Muscle layer of colon (tissue), 2 donors: ENCODE measurements around the gene EIF4G2.
A peak's percentile ranks its signal among the peaks of the same experiment; 100 is the strongest.

Experiments
- H3K27ac ChIP-seq: one replicate; pipeline ENCODE4 v1.7.0; 2013; ENCODE audit warnings: low read depth, mild to moderate bottlenecking, low read length, moderate library complexity
- H3K27me3 ChIP-seq, 2 donors: one replicate each; pipeline ENCODE4 v1.7.0; 2013; ENCODE audit warnings: low read length in 2 of 2, mild to moderate bottlenecking in 2 of 2; ENCODE audit not compliant: insufficient read depth in 2 of 2, control insufficient read depth in 1 of 2
- H3K36me3 ChIP-seq: one replicate; pipeline ENCODE4 v1.7.0; 2013; ENCODE audit warnings: mild to moderate bottlenecking, low read length; ENCODE audit not compliant: insufficient read depth
- H3K4me1 ChIP-seq: one replicate; pipeline ENCODE4 v1.7.0; 2013; ENCODE audit warnings: mild to moderate bottlenecking, low read length; ENCODE audit not compliant: insufficient read depth
- H3K4me3 ChIP-seq, 2 donors: one replicate each; pipeline ENCODE4 v1.7.0; 2013; ENCODE audit warnings: low read length in 2 of 2, low read depth in 1 of 2, mild to moderate bottlenecking in 1 of 2, moderate library complexity in 1 of 2
- H3K9ac ChIP-seq: one replicate; pipeline ENCODE4 v1.7.0; 2013; ENCODE audit warnings: low read length
- H3K9me3 ChIP-seq: one replicate; pipeline ENCODE4 v1.7.0; 2013; ENCODE audit warnings: mild to moderate bottlenecking, low read length
- donor health status: abdominal sarcoma.
- donor health status: Adenocarcinoma of cecum.

Gene EIF4G2

GRCh38 chr11:10786451-10786850 lies 22.3 kb downstream of the EIF4G2 start:
- Histone ChIP-seq H3K27me3 (no peaks in the 10 kb centered on the region), H3K9me3 (no peaks in the 10 kb centered on the region), H3K36me3 (no peaks in the 10 kb centered on the region), H3K9ac (no peak overlapping the region), H3K4me3 (no peak overlapping the region), H3K27ac (no peak overlapping the region), H3K4me1 (no peaks in the 10 kb centered on the region)

- H3K9me3 ChIP-seq, result no peaks in the 10 kb centered on the region
- no peak overlapping the region for H3K27ac ChIP-seq
- no peaks in the 10 kb centered on the region for H3K4me1 ChIP-seq
- no peaks in the 10 kb centered on the region for H3K27me3 ChIP-seq
- no peak overlapping the region for H3K4me3 ChIP-seq
- no peak overlapping the region for H3K9ac ChIP-seq
- no peaks in the 10 kb centered on the region for H3K36me3 ChIP-seq
Observed at GRCh38 chr11:10785146-10785474, 23.6 kb downstream of the EIF4G2 start.

GRCh38 chr11:10784232-10785145 lies 24.2 kb downstream of the EIF4G2 start:
- no peaks in the 10 kb centered on the region for H3K27me3 ChIP-seq

GRCh38 chr11:10780040-10780439 lies 28.7 kb downstream of the EIF4G2 start:
- Histone ChIP-seq H3K4me1 (no peaks in the 10 kb centered on the region), H3K27ac (no peak overlapping the region)

More at GRCh38 chr11:10784232-10785145, 24.2 kb downstream of the EIF4G2 start:
- Histone ChIP-seq H3K36me3 (no peaks in the 10 kb centered on the region), H3K4me3 (no peak overlapping the region), H3K4me1 (no peaks in the 10 kb centered on the region), H3K27ac (no peak overlapping the region), H3K9me3 (no peaks in the 10 kb centered on the region), H3K9ac (no peak overlapping the region)

GRCh38 chr11:10779086-10779485 lies 29.6 kb downstream of the EIF4G2 start:
- H3K36me3 ChIP-seq, result peaks cover 32% of the 10 kb centered on the region

More at GRCh38 chr11:10780040-10780439, 28.7 kb downstream of the EIF4G2 start:
- Histone ChIP-seq H3K36me3 (peaks cover 23% of the 10 kb centered on the region), H3K4me3 (no peak overlapping the region), H3K9ac (no peak overlapping the region), H3K9me3 (no peaks in the 10 kb centered on the region), H3K27me3 (no peaks in the 10 kb centered on the region)

GRCh38 chr11:10778217-10778970 lies 30.3 kb downstream of the EIF4G2 start:
- H3K36me3 ChIP-seq, result peaks cover 38% of the 10 kb centered on the region
- no peaks in the 10 kb centered on the region for H3K9me3 ChIP-seq
- no peak overlapping the region for H3K27ac ChIP-seq
- no peak overlapping the region for H3K4me3 ChIP-seq
- no peaks in the 10 kb centered on the region for H3K27me3 ChIP-seq
- no peaks in the 10 kb centered on the region for H3K4me1 ChIP-seq
- H3K9ac ChIP-seq, result no peak overlapping the region

More at GRCh38 chr11:10779086-10779485, 29.6 kb downstream of the EIF4G2 start:
- Histone ChIP-seq H3K27me3 (no peaks in the 10 kb centered on the region), H3K4me1 (no peaks in the 10 kb centered on the region), H3K9ac (no peak overlapping the region), H3K27ac (no peak overlapping the region), H3K4me3 (no peak overlapping the region), H3K9me3 (no peaks in the 10 kb centered on the region)

- no peak overlapping the region for H3K9ac ChIP-seq
- H3K27ac ChIP-seq, result peak overlapping the region; percentile 1
- H3K4me3 ChIP-seq, result no peak overlapping the region
- no peaks in the 10 kb centered on the region for H3K4me1 ChIP-seq
- no peaks in the 10 kb centered on the region for H3K9me3 ChIP-seq
- H3K27me3 ChIP-seq, result no peaks in the 10 kb centered on the region
- H3K36me3 ChIP-seq, result peaks cover 44% of the 10 kb centered on the region
Observed at GRCh38 chr11:10777806-10778205, 30.9 kb downstream of the EIF4G2 start.

- no peak overlapping the region for H3K4me3 ChIP-seq
- H3K9ac ChIP-seq, result no peak overlapping the region
- no peaks in the 10 kb centered on the region for H3K9me3 ChIP-seq
- H3K27me3 ChIP-seq, result no peaks in the 10 kb centered on the region
- peak overlapping the region; percentile 1 for H3K27ac ChIP-seq
- no peaks in the 10 kb centered on the region for H3K4me1 ChIP-seq
- H3K36me3 ChIP-seq, result peaks cover 48% of the 10 kb centered on the region
Observed at GRCh38 chr11:10777393-10777793, 31.3 kb downstream of the EIF4G2 start.

GRCh38 chr11:10774811-10775210 lies 33.9 kb downstream of the EIF4G2 start:
- Histone ChIP-seq H3K9ac (no peak overlapping the region), H3K36me3 (peaks cover 71% of the 10 kb centered on the region), H3K27me3 (no peaks in the 10 kb centered on the region), H3K4me1 (peaks cover 4% of the 10 kb centered on the region), H3K27ac (no peak overlapping the region), H3K9me3 (no peaks in the 10 kb centered on the region), H3K4me3 (no peak overlapping the region)

- Histone ChIP-seq H3K36me3 (peaks cover 69% of the 10 kb centered on the region), H3K4me3 (no peak overlapping the region), H3K9me3 (no peaks in the 10 kb centered on the region), H3K4me1 (peaks cover 4% of the 10 kb centered on the region), H3K9ac (no peak overlapping the region), H3K27me3 (no peaks in the 10 kb centered on the region), H3K27ac (no peak overlapping the region)
Observed at GRCh38 chr11:10771457-10771856, 37.3 kb downstream of the EIF4G2 start.

GRCh38 chr11:10770626-10771254 lies 38.0 kb downstream of the EIF4G2 start:
- Histone ChIP-seq H3K36me3 (peaks cover 71% of the 10 kb centered on the region), H3K9me3 (no peaks in the 10 kb centered on the region), H3K4me1 (peaks cover 4% of the 10 kb centered on the region), H3K4me3 (no peak overlapping the region), H3K27me3 (no peaks in the 10 kb centered on the region), H3K27ac (no peak overlapping the region), H3K9ac (no peak overlapping the region)
